T-helper 2 cell (primary cell): Measurements from ENCODE around the gene PROCA1.
"Not testable (repeated sequence)": the region's sequence is repeated elsewhere in the genome, so short reads cannot be mapped to it uniquely, and the experiment has no call there.

Experiments used
- DNase-seq, 5 experiments: peaks; one replicate each; pipeline versions ENCODE4 v3.0.0 to v3.0.0-alpha.2; 2012 to 2022

PROCA1 gene

GRCh38 chr17:28725660-28726225, 14.1 kb upstream of the PROCA1 start:
- peak in 2 of 5 experiments; percentile 33 to 62 for DNase-seq

GRCh38 chr17:28725166-28725659, 13.5 kb upstream of the PROCA1 start:
- DNase-seq, result peak in 1 of 5 experiments; percentile 56

- peak in 1 of 5 experiments; percentile 33 for DNase-seq
These were observed 12.9 kb upstream of the PROCA1 start for GRCh38 chr17:28724500-28725165.

GRCh38 chr17:28723836-28724499, 12.3 kb upstream of the PROCA1 start:
- not testable (repeated sequence) for DNase-seq

GRCh38 chr17:28723159-28723835, 11.6 kb upstream of the PROCA1 start:
- no peak for DNase-seq

GRCh38 chr17:28722417-28723158, 10.9 kb upstream of the PROCA1 start:
- no peak for DNase-seq

- not testable (repeated sequence) for DNase-seq
These were observed 9.3 kb upstream of the PROCA1 start for GRCh38 chr17:28720997-28721329.

- DNase-seq, result peak in 4 of 5 experiments; percentile 23 to 55 (median 28)
These were observed 8.7 kb upstream of the PROCA1 start for GRCh38 chr17:28720247-28720996.

- DNase-seq, result no peak
These were observed 7.3 kb upstream of the PROCA1 start for GRCh38 chr17:28719021-28719433.

- DNase-seq, result no peak
These were observed 6.8 kb upstream of the PROCA1 start for GRCh38 chr17:28718333-28719020.

GRCh38 chr17:28717578-28718332, 6.1 kb upstream of the PROCA1 start, which contains the start of gene RAB34:
RAB34 (minus strand) TSS chr17:28717868; CDS start chr17:28717266, 602 bp downstream.
- peak in 1 of 5 experiments; percentile 34 for DNase-seq

GRCh38 chr17:28716740-28717577, 5.3 kb upstream of the PROCA1 start:
- peak in 1 of 5 experiments; percentile 12 for DNase-seq

GRCh38 chr17:28715217-28715616, 3.5 kb upstream of the PROCA1 start:
- no peak for DNase-seq

- no peak for DNase-seq
These were observed 2.6 kb upstream of the PROCA1 start for GRCh38 chr17:28714281-28714680.

- no peak for DNase-seq
These were observed 1.2 kb upstream of the PROCA1 start for GRCh38 chr17:28712705-28713415.

GRCh38 chr17:28712032-28712704, 480 bp upstream of the PROCA1 start:
- DNase-seq, result peak; percentile 39 to 77 (median 53)

- DNase-seq, result peak; percentile 80 to 90 (median 83)
These were observed 596 bp downstream of the PROCA1 start for GRCh38 chr17:28710861-28711722.
